Measurements from ENCODE around the gene DOCK9. TPM values are rescaled to one million over a fixed set of nuclear protein-coding genes. Genes with fewer than 3 reads are reported as not detected.

The DOCK9 gene
- total RNA-seq, 1 experiment from 2014 or later = 31.7 TPM

DNA sequence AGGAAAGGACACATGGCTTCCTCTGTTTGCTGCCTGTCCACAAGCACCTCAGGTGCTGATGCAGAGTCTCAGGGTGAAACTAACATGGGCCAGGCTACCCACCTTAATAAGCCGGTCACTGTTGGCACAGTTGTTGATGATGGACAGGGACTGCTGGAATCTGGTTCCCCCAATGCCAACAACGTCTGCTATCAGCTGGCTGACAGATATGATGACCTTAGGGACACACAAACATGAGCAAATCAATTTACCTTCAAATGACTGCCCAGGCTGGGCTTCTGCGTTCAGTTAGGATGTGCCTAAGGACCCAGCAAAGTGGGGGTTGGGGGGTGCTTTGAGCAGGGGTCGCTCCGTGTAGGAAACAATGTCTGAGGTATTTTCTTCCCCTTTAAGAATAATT, 148.3 kb downstream of the DOCK9 start:
- POLR2A ChIA-PET (ENCODE audit: unreplicated experiment) = no interaction called here

DNA sequence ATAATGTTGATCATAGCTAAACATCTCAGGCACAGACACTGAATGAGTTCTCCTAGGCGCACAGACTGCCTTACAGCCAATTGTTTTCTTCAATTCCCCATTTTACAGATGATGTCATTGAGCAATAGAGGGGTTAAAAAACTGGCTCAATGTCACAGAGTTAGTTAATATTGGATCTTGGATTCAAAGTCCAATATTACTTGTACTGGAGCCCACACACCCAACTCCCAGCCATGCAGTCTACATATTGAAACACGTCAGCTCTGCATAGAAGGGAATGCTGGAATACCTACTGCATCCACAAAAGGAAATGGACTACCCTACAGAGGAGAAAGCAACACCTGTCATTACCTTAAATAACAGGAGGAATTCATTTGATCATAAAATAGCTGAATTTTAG, 149.2 kb downstream of the DOCK9 start:
- H3K9me2 ChIP-seq (replicated peaks; ENCODE audit: low read length) = no peaks in the 10 kb centered on the region
- H3K4me1 ChIP-seq (ENCODE audit: insufficient read depth, low read length) = peaks cover 5% of the 10 kb centered on the region
- no peaks in the 10 kb centered on the region for H3F3A ChIP-seq (ENCODE audit: low read length, unreplicated experiment)
- H3K27ac ChIP-seq (ENCODE audit: low read length) = no peak overlapping the region
- CTCF ChIA-PET = no interaction called here
- H2AFZ ChIP-seq (ENCODE audit: low read length) = no peak overlapping the region
- no TSS peak for BruUV-seq (replicated peaks)
- POLR2A ChIA-PET (ENCODE audit: unreplicated experiment) = interaction anchor here (0.6 kb wide), 1 partner anchor 323 kb away, joined by 3 read pairs; no protein-coding TSS in a partner anchor
- no peak overlapping the region for H3K4me3 ChIP-seq (ENCODE audit: low read length)
- TF ChIP-seq EZH2phosphoT487 (IDR thresholded peaks at IDR 0.05; ENCODE audit: borderline replicate concordance, low read length) (no peak), EZH2 (IDR thresholded peaks at IDR 0.05; ENCODE audit: low read length, unreplicated experiment) (no peak)
- TF ChIP-seq, protein P1, sequence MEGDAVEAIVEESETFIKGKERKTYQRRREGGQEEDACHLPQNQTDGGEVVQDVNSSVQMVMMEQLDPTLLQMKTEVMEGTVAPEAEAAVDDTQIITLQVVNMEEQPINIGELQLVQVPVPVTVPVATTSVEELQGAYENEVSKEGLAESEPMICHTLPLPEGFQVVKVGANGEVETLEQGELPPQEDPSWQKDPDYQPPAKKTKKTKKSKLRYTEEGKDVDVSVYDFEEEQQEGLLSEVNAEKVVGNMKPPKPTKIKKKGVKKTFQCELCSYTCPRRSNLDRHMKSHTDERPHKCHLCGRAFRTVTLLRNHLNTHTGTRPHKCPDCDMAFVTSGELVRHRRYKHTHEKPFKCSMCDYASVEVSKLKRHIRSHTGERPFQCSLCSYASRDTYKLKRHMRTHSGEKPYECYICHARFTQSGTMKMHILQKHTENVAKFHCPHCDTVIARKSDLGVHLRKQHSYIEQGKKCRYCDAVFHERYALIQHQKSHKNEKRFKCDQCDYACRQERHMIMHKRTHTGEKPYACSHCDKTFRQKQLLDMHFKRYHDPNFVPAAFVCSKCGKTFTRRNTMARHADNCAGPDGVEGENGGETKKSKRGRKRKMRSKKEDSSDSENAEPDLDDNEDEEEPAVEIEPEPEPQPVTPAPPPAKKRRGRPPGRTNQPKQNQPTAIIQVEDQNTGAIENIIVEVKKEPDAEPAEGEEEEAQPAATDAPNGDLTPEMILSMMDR (conservative IDR thresholded peaks at IDR 0.05; ENCODE audit: low read depth, low read length) = no peak
- intact Hi-C loops (cut with micrococcal nuclease) = no loop called here
- no peaks in the 10 kb centered on the region for H3K9me3 ChIP-seq (ENCODE audit: low read length)
- no peaks in the 10 kb centered on the region for H4K20me1 ChIP-seq (ENCODE audit: low read length)
- H3K79me2 ChIP-seq (ENCODE audit: low read length) = no peaks in the 10 kb centered on the region
- ATAC-seq = no peak
- H3K9ac ChIP-seq (ENCODE audit: low read length) = no peak overlapping the region
- H3K4me2 ChIP-seq (ENCODE audit: low read length) = no peak overlapping the region
- H3K36me3 ChIP-seq (ENCODE audit: low read depth, low read length) = peaks cover 5% of the 10 kb centered on the region; the same call in 1 of the 2 replicates
- no peaks in the 10 kb centered on the region for H3K27me3 ChIP-seq (ENCODE audit: low read length)
- no peak for DNase-seq

More for the DNA sequence above, 148.3 kb downstream of the DOCK9 start:
- Histone ChIP-seq H3K27ac (ENCODE audit: low read length) (no peak overlapping the region), H4K20me1 (ENCODE audit: low read length) (no peaks in the 10 kb centered on the region), H3K4me2 (ENCODE audit: low read length) (no peak overlapping the region), H2AFZ (ENCODE audit: low read length) (no peak overlapping the region), H3K4me3 (ENCODE audit: low read length) (no peak overlapping the region), H3K4me1 (ENCODE audit: insufficient read depth, low read length) (peaks cover 5% of the 10 kb centered on the region), H3K27me3 (ENCODE audit: low read length) (no peaks in the 10 kb centered on the region), H3K9me3 (ENCODE audit: low read length) (no peaks in the 10 kb centered on the region), H3K9me2 (replicated peaks; ENCODE audit: low read length) (no peaks in the 10 kb centered on the region), H3F3A (ENCODE audit: low read length, unreplicated experiment) (no peaks in the 10 kb centered on the region), H3K79me2 (ENCODE audit: low read length) (no peaks in the 10 kb centered on the region), H3K9ac (ENCODE audit: low read length) (no peak overlapping the region), H3K36me3 (ENCODE audit: low read depth, low read length) (peaks cover 5% of the 10 kb centered on the region; the same call in 1 of the 2 replicates)
- TF ChIP-seq EZH2 (IDR thresholded peaks at IDR 0.05; ENCODE audit: low read length, unreplicated experiment) (no peak), EZH2phosphoT487 (IDR thresholded peaks at IDR 0.05; ENCODE audit: borderline replicate concordance, low read length) (no peak)
- TF ChIP-seq, protein P1 (conservative IDR thresholded peaks at IDR 0.05; ENCODE audit: low read depth, low read length) = no peak
- BruUV-seq (replicated peaks) = no TSS peak
- no peak for ATAC-seq
- CTCF ChIA-PET = no interaction called here
- intact Hi-C loops (cut with micrococcal nuclease) = no loop called here
- no peak for DNase-seq

DNA sequence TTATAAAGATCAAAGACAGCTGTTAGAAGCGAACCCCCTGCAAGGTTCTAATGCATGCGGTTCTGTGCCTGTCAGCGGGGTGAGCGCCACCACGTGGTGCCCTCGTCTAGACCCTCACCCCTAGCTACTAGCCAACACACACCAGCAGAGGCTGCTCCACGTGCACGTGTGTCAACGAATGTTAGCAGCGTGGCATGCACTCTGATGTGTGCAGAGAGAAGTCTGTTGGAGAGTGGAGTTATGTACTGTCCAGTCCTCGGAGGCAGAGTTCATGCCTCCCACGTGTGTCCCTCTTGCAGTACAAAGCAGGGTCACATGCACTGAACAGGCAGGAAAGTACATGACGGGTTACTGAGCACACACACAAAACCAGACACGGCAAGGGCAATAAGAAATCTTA, 150.4 kb downstream of the DOCK9 start:
- Histone ChIP-seq H3K79me2 (ENCODE audit: low read length) (no peaks in the 10 kb centered on the region), H4K20me1 (ENCODE audit: low read length) (no peaks in the 10 kb centered on the region), H3K4me2 (ENCODE audit: low read length) (no peak overlapping the region), H3K9me2 (replicated peaks; ENCODE audit: low read length) (no peaks in the 10 kb centered on the region), H3K9ac (ENCODE audit: low read length) (no peak overlapping the region), H3K9me3 (ENCODE audit: low read length) (no peaks in the 10 kb centered on the region), H2AFZ (ENCODE audit: low read length) (no peak overlapping the region), H3K27me3 (ENCODE audit: low read length) (no peaks in the 10 kb centered on the region), H3F3A (ENCODE audit: low read length, unreplicated experiment) (no peaks in the 10 kb centered on the region), H3K4me1 (ENCODE audit: insufficient read depth, low read length) (peaks cover 5% of the 10 kb centered on the region), H3K27ac (ENCODE audit: low read length) (no peak overlapping the region), H3K36me3 (ENCODE audit: low read depth, low read length) (peaks cover 8% of the 10 kb centered on the region; the same call in 1 of the 2 replicates), H3K4me3 (ENCODE audit: low read length) (no peak overlapping the region)
- intact Hi-C loops (cut with micrococcal nuclease) = no loop called here
- no peak for DNase-seq
- BruUV-seq (replicated peaks) = no TSS peak
- ATAC-seq = no peak
- POLR2A ChIA-PET (ENCODE audit: unreplicated experiment) = no interaction called here
- CTCF ChIA-PET = no interaction called here
- TF ChIP-seq, protein P1 (conservative IDR thresholded peaks at IDR 0.05; ENCODE audit: low read depth, low read length) = no peak
- no peak for TF ChIP-seq EZH2phosphoT487 (IDR thresholded peaks at IDR 0.05; ENCODE audit: borderline replicate concordance, low read length)
- TF ChIP-seq EZH2 (IDR thresholded peaks at IDR 0.05; ENCODE audit: low read length, unreplicated experiment) = no peak
